A673 (cell line): ENCODE data around the gene EIPR1. TPM values are rescaled to one million over a fixed set of nuclear protein-coding genes. Genes with fewer than 3 reads are reported as not detected.

ENCODE experiments used
- BruUV-seq: library from RNA; stranded (reverse); fragments of 400-500 nt; replicated peaks from 2 replicates; lab custom pipeline; 2021; lab: Mats Ljungman, UMichigan
- CTCF ChIA-PET: fragments of 300-600 bp; sonication (Branson Sonifier 250); formaldehyde crosslinking; loops from one replicate; lab custom pipeline; 2022; ENCODE audit warnings: antibody characterized with exemption; lab: Charles Lee
- POLR2A ChIA-PET: fragments of 300-600 bp; sonication (Branson Sonifier 250); formaldehyde crosslinking; loops from one replicate; lab custom pipeline; 2022; ENCODE audit warnings: antibody characterized with exemption; ENCODE audit not compliant: low non-redundant PET; lab: Charles Lee
- DNase-seq: peaks from one replicate; pipeline ENCODE4 v3.0.0-alpha.2; 2015; ENCODE audit warnings: low spot score
- H3K27ac ChIP-seq: fragments of 200-600 bp; sonication (generic); 2 replicates; pipeline ENCODE4 v1.5.1; 2016; ENCODE audit warnings: mixed run types, low read depth, mild to moderate bottlenecking, mixed read lengths, antibody characterized with exemption, low read length; ENCODE audit not compliant: poor library complexity, severe bottlenecking
- H3K27me3 ChIP-seq: fragments of 200-600 bp; sonication (generic); replicated peaks from 2 replicates; pipeline ENCODE4 v1.6.1; 2017; ENCODE audit warnings: mixed run types, low read depth, mild to moderate bottlenecking, mixed read lengths, antibody characterized with exemption, low read length; ENCODE audit not compliant: insufficient read depth, poor library complexity
- H3K36me3 ChIP-seq: fragments of 200-600 bp; sonication (generic); 2 replicates; pipeline ENCODE4 v1.6.1; 2016; ENCODE audit warnings: mixed run types, mild to moderate bottlenecking, mixed read lengths, antibody characterized with exemption, low read length; ENCODE audit not compliant: insufficient read depth, poor library complexity, severe bottlenecking
- H3K4me1 ChIP-seq: fragments of 200-600 bp; sonication (generic); 2 replicates; pipeline ENCODE4 v1.6.1; 2017; ENCODE audit warnings: mixed run types, mild to moderate bottlenecking, mixed read lengths, antibody characterized with exemption, low read length; ENCODE audit not compliant: insufficient read depth, poor library complexity, severe bottlenecking
- H3K4me3 ChIP-seq: fragments of 200-600 bp; sonication (generic); 2 replicates; pipeline ENCODE4 v1.5.1; 2016; ENCODE audit warnings: low read depth, mixed run types, mild to moderate bottlenecking, mixed read lengths, low read length; ENCODE audit not compliant: poor library complexity, severe bottlenecking
- H3K9me3 ChIP-seq: fragments of 200-600 bp; sonication (generic); 2 replicates; pipeline ENCODE4 v1.6.1; 2016; ENCODE audit warnings: mixed run types, low read depth, mild to moderate bottlenecking, mixed read lengths, antibody characterized with exemption, low read length; ENCODE audit not compliant: poor library complexity, severe bottlenecking
- CTCF ChIP-seq: fragments of 300-800, 200-600 bp; sonication (generic); conservative IDR thresholded peaks from 2 replicates; pipeline ENCODE4 v1.5.1; 2017; ENCODE audit warnings: low read depth, mild to moderate bottlenecking, antibody characterized with exemption, low read length, moderate library complexity, mixed read lengths
- EZH2 ChIP-seq: fragments of 200-600 bp; sonication (generic); IDR thresholded peaks from 2 replicates; pipeline ENCODE4 v1.6.1; 2017; ENCODE audit warnings: borderline replicate concordance, low read depth, mild to moderate bottlenecking, mixed read lengths, antibody characterized with exemption, low read length; ENCODE audit not compliant: poor library complexity, severe bottlenecking
- intact Hi-C: fragments of 100-400 bp; cut with micrococcal nuclease; formaldehyde crosslinking; loops from one replicate; pipeline ENCODE4 v1.10.0; 2022; ENCODE audit not compliant: unreplicated experiment
- total RNA-seq: library from RNA; stranded (reverse); gene quantifications from 2 replicates; pipeline ENCODE4 v1.2.3, GENCODE V29; 2021

EIPR1 gene
- total RNA-seq, 1 experiment from 2014 or later, result 37.0 TPM

DNA sequence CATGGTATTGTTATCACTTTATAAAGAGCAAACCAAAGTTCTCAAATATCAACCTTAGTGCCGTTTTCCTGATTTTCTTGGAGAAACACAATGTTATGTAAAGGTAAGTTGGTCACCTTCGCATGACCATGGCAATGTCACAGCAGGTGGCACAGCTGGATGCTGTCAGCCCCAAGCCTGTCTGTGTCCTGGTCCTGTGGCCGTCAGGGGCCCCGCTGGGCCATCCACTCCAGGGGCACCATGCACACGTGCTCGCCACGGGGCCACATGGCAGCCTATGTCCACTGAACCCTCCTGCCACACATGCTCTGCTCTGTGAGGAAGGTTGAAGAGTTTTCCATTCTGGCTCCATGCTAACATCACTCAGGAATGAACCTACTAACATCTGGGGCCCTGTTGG, 85.9 kb downstream of the EIPR1 start:
- Histone ChIP-seq H3K36me3 (no peaks in the 10 kb centered on the region), H3K9me3 (no peaks in the 10 kb centered on the region), H3K4me3 (no peak overlapping the region), H3K4me1 (peaks cover 12% of the 10 kb centered on the region), H3K27ac (no peak overlapping the region), H3K27me3 (no peaks in the 10 kb centered on the region)
- DNase-seq, result no peak
- intact Hi-C loops, result no loop called here
- ChIA-PET CTCF (no interaction called here), POLR2A (no interaction called here)
- TF ChIP-seq CTCF, result no peak
- TF ChIP-seq EZH2, result no peak
- BruUV-seq, result no TSS peak

DNA sequence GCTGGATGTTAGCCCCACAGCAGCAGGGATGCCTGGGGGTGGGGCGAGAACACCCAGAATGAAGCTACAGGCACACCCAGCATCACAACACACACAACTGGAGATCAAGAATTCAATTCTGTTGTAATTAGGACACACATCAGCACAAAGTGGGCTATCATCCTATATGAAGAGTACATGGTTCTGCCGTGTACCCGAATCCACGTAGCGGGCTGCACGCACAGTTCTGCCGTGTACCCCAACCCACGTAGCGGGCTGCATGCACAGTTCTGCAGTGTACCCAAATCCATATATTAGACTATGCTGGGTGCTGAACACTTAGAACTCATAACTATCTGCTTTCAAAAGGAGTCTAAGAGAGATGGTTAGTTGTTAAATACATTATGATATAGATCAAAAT, 86.5 kb downstream of the EIPR1 start:
- no peaks in the 10 kb centered on the region for H3K27me3 ChIP-seq
- no peak for DNase-seq
- H3K36me3 ChIP-seq, result no peaks in the 10 kb centered on the region
- H3K4me1 ChIP-seq, result peaks cover 17% of the 10 kb centered on the region
- H3K27ac ChIP-seq, result no peak overlapping the region
- ChIA-PET CTCF (no interaction called here), POLR2A (no interaction called here)
- no peak overlapping the region for H3K4me3 ChIP-seq
- TF ChIP-seq CTCF (no peak), EZH2 (no peak)
- BruUV-seq, result no TSS peak
- H3K9me3 ChIP-seq, result no peaks in the 10 kb centered on the region
- intact Hi-C loops, result no loop called here

DNA sequence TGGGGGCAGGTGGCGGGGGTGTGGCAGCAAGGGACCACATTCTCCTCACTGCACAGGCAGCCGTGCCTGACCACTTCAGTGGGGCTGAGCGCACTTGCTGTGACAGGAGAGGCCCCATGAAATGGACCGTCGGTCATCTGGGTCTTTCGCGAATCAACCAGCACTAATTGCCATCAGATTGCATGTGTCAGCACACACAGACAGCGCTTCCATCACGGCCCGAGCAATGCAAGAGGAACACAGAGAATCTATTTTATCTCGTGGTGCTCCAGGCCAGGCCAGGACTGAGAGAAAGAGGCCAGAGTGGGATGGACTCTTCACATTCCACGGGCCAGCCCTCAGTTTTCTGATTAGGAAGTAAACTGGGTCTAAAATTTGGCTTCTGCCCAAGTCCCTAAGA, 87.0 kb downstream of the EIPR1 start:
- TF ChIP-seq CTCF (no peak), EZH2 (no peak)
- Histone ChIP-seq H3K4me1 (peaks cover 17% of the 10 kb centered on the region), H3K4me3 (no peak overlapping the region), H3K36me3 (no peaks in the 10 kb centered on the region), H3K9me3 (no peaks in the 10 kb centered on the region), H3K27me3 (no peaks in the 10 kb centered on the region), H3K27ac (no peak overlapping the region)
- ChIA-PET CTCF (no interaction called here), POLR2A (no interaction called here)
- DNase-seq, result no peak
- no TSS peak for BruUV-seq
- intact Hi-C loops, result no loop called here
